Lower leg skin (tissue), 4 donors: Measurements from ENCODE around the gene RTN4RL1. TPM values are rescaled to one million over a fixed set of nuclear protein-coding genes. Genes with fewer than 3 reads are reported as not detected.

ENCODE experiments used
- DNase-seq, 2 donors: peaks; one replicate each; pipeline ENCODE4 v3.0.0-alpha.2; 2019; ENCODE audit warnings: low spot score in 2 of 2
- H3K4me3 ChIP-seq: fragments of 200-600 bp; sonication (generic); 2 replicates; pipeline ENCODE4 v1.5.1; 2017; ENCODE audit warnings: mild to moderate bottlenecking, low read depth; ENCODE audit not compliant: poor library complexity, severe bottlenecking
- CTCF ChIP-seq, 3 donors: fragments of 450-650 bp; IDR thresholded peaks; one replicate each; pipeline ENCODE4 v1.5.1; 2016; ENCODE audit warnings: antibody characterized with exemption in 3 of 3, mild to moderate bottlenecking in 3 of 3, moderate library complexity in 2 of 3
- POLR2A ChIP-seq, 2 donors: fragments of 450-650 bp; IDR thresholded peaks; one replicate each; pipeline ENCODE4 v1.6.1; 2016 to 2017; ENCODE audit warnings: antibody characterized with exemption in 2 of 2, mild to moderate bottlenecking in 1 of 2, moderate library complexity in 1 of 2
- WGBS, 2 donors: methylation state at CpG; one replicate each; pipeline ENCODE4 v1.1.5; 2018; 5-methylcytosine and 5-hydroxymethylcytosine counted together
- intact Hi-C: fragments of 100-400 bp; cut with DNase I; formaldehyde crosslinking; loops from one replicate; pipeline ENCODE4 v1.15.0; 2023; ENCODE audit warnings: low total_unique reads
- total RNA-seq, 4 donors: library from RNA; depleted of rRNA; stranded (reverse); fragments of >200 nt; gene quantifications; one replicate each; pipeline ENCODE4 v1.1.0, GENCODE V29; 2016

The RTN4RL1 gene
- total RNA-seq, 4 donors from 2014 or later = 19.1 to 31.5 (median 27.6) TPM

- no peak for DNase-seq
- intact Hi-C loops = loop anchor here (5.0 kb wide), 1 partner anchor 177 kb away; no protein-coding TSS in a partner anchor
- no peak for TF ChIP-seq CTCF (IDR thresholded peaks at IDR 0.05)
- TF ChIP-seq POLR2A (IDR thresholded peaks at IDR 0.05) = no peak
- H3K4me3 ChIP-seq = no peak overlapping the region
- 76 to 78% methylated on average over 23 to 24 of the region's 24 CpGs for WGBS, 2 donors
Observed at GRCh38 chr17:2064980-2065785, 40.0 kb upstream of the RTN4RL1 start.

GRCh38 chr17:2064520-2064971 lies 39.4 kb upstream of the RTN4RL1 start:
- intact Hi-C loops = loop anchor here (5.0 kb wide), 1 partner anchor 178 kb away; no protein-coding TSS in a partner anchor
- 79 to 83% methylated on average over 6 of the region's 6 CpGs for WGBS, 2 donors
- peak in 1 of 2 donors; percentile 84 for DNase-seq
- TF ChIP-seq POLR2A (IDR thresholded peaks at IDR 0.05) (no peak), CTCF (IDR thresholded peaks at IDR 0.05) (no peak)
- H3K4me3 ChIP-seq = no peak overlapping the region

GRCh38 chr17:2064147-2064489 lies 39.0 kb upstream of the RTN4RL1 start:
- 65% methylated on average over 5 of the region's 5 CpGs for WGBS, 2 donors
- no peak for TF ChIP-seq POLR2A (IDR thresholded peaks at IDR 0.05)
- no peak for TF ChIP-seq CTCF (IDR thresholded peaks at IDR 0.05)
- DNase-seq = no peak
- no peak overlapping the region for H3K4me3 ChIP-seq
- intact Hi-C loops = loop anchor here (5.0 kb wide), 1 partner anchor 178 kb away; no protein-coding TSS in a partner anchor

GRCh38 chr17:2063261-2064146 lies 38.4 kb upstream of the RTN4RL1 start:
- no peak overlapping the region for H3K4me3 ChIP-seq
- 72 to 75% methylated on average over 16 of the region's 16 CpGs for WGBS, 2 donors
- intact Hi-C loops = loop anchor here (5.0 kb wide), 1 partner anchor 179 kb away; no protein-coding TSS in a partner anchor
- TF ChIP-seq POLR2A (IDR thresholded peaks at IDR 0.05) (no peak), CTCF (IDR thresholded peaks at IDR 0.05) (no peak)
- DNase-seq = no peak

DNA sequence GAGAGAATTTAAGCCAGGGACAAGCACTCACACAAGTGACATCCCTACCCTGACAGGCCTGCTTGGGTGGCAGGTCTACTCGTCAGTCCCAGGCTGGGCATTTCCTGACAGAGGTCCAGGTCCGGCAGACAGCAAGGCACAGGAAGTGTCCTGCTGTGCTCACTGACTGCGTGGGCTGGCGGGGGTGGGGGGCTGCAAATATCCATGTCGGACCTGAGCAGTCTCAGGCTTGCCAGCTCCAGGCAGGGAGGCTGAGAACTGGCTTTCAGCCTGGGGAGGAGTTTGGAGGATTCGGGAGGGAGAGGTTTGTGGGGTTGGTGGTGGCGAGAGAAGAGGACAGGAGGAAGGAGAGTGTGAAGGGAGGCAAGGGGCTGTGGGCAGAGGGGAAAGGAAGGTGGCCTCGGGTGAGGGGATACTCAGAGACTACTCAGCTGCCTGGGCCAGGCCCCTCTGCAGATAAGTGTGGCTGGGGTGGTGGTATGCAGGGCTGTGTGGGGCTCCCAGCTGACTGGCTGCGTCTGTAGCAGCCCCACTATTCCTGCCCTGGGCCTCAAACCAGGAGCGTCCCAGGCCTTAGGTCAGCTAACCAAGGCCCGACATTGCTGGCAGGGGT lies 37.5 kb upstream of the RTN4RL1 start:
- no peak overlapping the region for H3K4me3 ChIP-seq
- WGBS, 2 donors = 66 to 71% methylated on average over 10 to 11 of the region's 11 CpGs
- intact Hi-C loops = loop anchor here (5.0 kb wide), 1 partner anchor 180 kb away; no protein-coding TSS in a partner anchor
- TF ChIP-seq POLR2A (IDR thresholded peaks at IDR 0.05) (no peak), CTCF (IDR thresholded peaks at IDR 0.05) (no peak)
- peak in 1 of 2 donors; percentile 83 for DNase-seq
